NCI-H774 (cell line): ENCODE measurements around the gene LDHA.

ENCODE experiments used
- DNase-seq: peaks from one replicate; lab custom pipeline; 2025; lab: John Stamatoyannopoulos, UW

Gene LDHA

GRCh38 chr11:18394275-18394927 lies at the start of gene LDHA:
LDHA (plus strand) TSS chr11:18394563; CDS start chr11:18396843, 2,280 bp downstream.
- peak; percentile 94 for DNase-seq

DNA sequence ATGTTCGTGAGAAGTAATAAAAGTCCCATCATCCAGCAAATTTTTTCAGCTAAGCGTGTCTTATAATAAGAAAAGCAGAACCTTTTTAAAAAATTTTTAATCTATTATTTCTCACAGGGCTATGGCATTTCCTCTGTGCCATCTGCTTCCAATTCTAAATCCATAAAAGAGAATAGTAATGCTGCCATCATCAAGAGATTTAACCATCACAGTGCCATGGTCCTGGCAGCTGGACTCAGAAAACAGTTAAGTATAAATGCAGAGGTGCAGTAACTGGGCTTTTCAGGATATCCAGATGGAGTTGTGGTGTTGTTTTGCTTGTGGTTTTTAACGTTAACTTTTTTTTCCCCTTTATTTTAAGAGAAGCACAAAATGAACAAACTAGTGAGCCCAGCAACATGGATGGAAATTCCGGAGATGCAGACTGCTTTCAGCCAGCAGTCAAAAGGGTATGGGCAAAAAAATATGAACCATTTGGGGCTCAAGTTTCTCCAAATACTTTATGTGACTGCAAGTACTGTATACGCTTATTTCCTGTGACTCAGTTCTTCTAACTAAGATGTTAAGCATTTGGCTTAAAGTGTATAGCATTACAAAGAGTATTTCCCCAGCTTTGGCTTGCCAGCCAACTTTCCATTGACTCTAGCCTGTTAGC lies 46.8 kb upstream of the LDHA start:
- DNase-seq = no peak

DNA sequence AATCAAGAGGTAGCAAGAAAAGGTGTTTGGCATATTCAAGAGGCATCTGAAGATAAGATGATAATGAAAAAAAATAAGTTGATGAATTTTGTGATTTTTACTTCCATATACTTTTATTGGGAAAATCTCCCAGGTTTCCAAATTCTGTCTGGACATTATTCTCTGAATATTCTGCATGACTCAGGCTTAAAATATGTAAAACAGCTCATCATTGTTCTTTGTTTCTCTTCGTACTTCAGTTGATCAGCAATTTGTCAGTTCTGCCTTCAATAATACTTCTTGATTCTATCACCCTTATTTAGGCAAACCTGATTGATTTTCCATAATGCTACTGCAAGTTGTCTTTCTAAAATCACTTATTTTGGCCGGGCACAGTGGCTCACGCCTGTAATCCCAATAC lies 41.8 kb upstream of the LDHA start:
- DNase-seq = no peak

DNA sequence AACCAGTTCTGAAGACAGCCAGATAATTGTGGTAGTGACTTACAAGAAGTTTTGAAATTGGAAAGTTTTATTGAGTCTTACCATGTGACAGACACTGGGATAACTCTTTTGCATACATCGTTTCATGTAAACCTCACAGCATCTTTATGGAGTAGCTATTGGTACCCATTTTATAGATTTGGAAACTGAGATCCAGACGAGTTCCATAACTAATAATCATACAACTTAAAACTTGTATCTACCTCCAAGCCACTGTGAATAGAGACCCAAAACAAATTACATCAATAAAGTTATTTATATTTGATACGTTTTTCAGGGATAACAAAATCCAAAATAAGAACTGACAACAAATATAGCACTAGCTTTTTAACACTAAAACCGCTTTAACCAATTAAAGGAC lies 35.7 kb upstream of the LDHA start:
- DNase-seq = no peak

DNA sequence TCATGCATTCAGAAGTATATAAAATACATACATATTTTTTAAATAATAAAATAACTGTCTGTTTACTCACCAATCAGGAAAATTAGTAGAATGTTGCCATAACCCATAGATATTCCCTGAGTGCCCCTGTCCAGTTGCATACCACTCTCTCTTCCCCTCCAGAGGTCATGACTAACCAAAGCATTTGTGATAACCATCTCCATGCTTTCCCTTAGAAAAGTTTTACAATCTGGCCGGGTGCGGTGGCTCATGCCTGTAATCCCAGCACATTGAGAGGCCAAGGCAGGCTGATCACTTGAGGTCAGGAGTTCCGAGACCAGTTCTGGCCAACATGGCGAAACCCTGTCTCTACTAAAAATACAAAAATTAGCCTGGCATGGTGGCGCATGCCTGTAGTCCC lies 33.2 kb upstream of the LDHA start:
- no peak for DNase-seq

DNA sequence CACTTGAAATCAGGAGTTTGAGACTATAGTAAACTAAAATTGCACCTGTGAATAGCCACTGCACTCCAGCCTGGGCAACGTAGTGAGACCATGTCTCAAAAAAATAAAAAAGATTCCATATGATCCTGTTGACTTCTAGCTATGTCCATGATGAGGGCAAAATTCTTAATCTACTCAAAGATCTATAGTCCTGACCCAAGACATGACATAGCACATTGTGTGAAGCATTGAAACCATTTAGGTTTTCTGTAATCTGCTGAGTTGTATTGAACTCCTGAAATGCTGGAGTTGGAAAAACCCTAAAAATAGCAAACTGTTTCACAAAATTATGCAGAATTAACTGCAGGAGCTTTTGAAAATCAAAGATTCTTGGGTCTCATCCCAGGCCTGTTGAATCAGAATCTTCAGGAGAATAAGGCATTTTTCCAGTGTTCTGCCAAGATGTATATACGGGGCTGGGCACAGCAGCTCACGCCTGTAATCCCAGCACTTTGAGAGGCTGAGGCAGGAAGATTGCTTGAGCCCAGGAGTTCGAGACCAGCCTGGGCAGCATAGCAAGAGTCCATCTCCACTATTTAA lies 29.8 kb upstream of the LDHA start:
- no peak for DNase-seq

DNA sequence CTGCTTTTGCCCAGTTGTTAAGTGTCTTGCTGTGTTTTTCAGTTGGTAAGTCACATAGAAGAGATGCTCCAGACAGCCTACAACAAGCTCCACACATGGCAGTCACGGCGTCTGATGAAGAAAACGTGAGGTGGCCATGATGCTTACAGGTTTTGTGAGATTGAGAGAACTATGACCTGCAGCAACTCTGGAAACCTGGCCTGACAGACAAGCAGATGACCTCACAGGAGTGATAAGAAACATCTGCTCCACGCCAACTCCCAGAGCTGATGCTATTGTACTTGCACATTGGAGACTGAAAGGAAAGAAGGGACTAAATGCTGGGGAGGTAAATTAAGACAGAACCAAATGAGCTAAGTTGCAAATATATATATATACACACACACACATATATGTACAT lies 28.6 kb upstream of the LDHA start:
- no peak for DNase-seq

- DNase-seq = no peak
These were observed 28.1 kb upstream of the LDHA start for GRCh38 chr11:18366286-18366685.

GRCh38 chr11:18367431-18367830 lies 26.9 kb upstream of the LDHA start:
- DNase-seq = no peak

DNA sequence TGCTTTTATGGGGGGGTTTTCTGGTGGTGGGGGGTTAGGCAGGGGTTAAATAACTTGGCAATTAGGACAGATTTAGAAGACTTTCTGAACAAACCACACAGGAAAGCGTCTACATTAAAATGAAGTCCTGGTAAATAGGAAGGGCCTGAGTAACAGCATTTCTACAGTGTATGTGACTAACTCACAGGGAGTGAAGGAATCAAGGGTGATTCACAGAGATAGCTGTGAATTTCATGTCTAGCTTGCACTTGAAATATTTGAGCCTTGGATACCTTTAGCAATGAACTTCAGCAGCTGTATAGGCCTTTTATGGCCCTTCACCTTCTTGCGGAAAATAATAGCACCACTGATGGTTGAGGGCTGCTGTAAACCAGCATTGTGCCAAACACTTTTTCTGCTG lies 26.1 kb upstream of the LDHA start:
- DNase-seq = no peak

DNA sequence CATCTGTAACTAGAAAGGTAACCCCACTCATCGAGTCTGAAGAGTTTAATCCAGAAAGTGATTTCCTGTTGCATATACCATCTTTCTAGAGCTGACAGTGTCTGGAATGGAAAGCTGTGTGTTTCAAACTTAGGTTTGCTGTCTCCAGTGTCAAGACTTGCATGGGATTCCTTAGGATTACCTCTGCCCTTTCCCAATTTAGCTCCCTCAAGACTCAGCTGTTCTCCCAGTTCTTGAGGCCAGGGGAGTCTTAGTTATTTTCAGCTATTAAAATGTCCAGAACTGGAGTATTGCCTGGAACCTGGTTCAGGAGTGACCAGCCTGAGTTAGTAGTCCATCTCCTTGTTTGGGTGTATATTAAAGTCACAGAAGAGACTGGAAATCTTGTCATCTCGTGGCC lies 25.0 kb upstream of the LDHA start:
- no peak for DNase-seq

DNA sequence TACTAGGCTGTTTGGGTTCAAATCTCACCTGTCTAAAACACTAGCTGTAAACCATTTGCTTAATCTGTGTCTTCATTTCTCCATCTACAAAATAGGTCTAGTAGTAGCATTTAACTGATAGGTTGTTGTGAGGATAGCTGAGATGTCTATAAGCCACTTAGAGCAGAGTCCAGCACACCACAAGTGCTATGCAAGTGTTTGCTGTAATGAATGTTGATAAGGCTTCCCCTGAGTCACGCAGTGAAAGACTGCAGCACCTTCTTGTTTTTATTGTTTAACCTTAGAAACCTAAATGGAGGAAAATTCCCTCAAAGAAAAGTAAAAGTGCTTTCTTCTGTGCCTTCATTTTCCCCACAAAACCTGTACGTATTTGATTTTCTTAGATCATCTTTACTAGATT lies 23.1 kb upstream of the LDHA start:
- DNase-seq = no peak

DNA sequence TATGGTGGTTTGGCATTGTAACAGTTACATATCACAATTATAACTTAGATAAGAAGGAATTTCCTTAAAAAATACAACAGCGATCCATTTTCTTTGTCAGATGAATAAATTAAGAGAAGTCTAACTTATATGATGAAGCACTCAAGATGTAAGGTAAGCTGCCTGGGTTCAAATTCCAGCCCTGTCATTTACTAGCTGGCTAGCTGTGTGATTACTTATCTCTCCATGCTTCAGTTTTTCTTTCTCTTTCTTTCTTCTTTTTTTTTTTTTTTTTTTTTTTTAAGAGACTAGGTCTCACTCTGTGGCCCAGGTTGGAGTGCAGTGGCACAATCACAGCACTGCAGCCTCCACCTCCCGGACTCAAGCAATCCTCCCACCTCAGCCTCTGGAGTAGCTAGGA lies 22.2 kb upstream of the LDHA start:
- no peak for DNase-seq

DNA sequence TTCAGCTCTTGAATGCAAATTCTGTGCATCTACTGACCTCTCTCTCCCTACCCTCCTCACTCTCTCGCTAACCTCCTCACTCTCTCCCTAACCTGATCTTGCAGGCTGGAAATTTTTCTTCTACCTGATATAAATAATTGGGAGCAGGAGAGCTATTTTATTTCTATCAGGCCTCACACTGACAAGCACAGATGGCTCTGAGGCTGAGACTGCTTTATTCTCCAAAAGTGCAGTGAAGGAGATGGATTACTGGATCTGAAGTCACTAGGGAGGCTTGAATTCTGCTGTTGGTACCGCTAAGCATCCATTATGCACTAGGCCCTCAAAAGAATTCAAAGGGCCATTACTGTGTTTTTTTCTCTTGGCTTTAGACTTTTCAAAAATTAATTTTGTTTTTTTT lies 19.4 kb upstream of the LDHA start:
- no peak for DNase-seq

DNA sequence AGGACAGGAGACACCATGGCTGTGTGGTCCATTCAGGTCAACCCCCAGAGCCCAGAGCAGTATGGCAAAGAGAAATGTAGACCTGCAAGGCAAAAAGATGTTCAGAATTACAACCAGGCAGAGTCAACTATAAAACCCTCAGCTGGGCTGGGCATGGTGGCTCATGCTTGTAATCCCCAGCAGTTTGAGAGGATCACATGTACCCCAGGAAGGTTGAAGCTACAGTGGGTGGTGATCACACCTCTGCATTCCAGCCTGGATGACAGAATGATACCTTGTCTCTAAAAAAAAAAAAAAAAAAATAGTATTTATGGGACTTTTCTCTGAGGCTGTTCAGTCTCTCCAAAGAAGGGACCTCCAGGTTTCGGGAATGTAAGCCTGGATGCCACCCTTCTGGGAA lies 18.4 kb upstream of the LDHA start:
- DNase-seq = no peak

- DNase-seq = no peak
These were observed 15.2 kb upstream of the LDHA start for GRCh38 chr11:18379201-18379600.

DNA sequence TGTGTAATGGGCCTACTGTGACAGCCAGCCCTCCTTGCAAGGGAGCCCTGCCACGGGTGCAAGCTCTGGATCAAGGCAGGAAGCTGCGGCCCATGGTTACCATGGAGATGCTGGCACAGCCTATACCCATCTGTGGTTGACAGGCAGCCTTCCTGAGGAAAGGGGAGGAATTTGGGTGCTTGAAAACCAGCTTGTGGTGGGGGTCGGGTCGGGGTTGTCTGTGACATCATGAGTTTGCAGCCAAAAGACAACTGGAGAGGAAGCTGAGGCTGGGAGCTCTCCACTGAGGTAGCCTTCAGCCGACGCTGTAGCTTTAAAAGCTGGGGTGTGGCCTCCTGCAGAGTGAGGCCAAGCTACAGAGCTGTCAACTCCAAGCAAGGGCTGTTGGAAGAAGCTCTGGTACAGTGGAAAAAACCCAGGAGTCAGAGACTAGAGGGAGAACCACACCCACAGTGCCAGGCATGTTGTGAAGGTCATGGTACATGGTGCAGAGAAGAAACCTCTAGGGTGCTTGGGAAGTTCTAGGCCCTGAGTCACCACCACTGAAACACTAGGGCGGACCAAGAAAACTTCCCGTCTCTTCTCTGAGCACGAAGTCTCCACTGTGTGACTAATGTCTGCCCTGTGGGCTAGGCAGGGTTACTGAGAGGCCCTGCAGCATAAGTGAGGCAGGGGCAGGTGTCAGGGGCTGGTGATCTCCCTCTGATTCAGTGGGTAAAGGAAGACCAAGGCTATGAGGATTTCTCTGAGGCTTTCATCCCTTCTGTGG lies 10.8 kb upstream of the LDHA start:
- DNase-seq = peak; percentile 4

DNA sequence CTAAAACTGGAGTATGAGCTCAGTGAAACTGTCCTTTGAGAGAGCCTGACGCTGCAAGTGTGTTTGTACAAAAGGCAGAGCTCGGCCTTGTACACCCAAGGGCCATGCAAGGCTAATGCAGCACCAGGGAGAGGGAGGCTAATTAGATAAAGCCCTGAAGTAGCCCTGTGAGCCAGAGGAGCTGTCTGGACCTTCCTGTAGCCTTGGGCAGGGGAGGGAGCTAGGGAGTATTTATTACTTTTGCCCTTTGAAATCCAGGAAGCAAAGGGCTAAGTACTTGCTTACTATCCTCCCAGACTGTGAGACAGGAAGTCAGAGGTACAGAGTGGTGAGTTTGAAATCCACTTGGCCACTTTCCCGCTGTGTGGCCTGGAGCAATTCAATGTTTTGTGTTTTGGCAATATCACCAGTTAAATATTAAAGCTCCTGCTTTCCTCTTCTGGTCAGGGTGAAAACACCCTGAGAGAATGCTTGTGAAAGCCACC lies 10.2 kb upstream of the LDHA start:
- no peak for DNase-seq

DNA sequence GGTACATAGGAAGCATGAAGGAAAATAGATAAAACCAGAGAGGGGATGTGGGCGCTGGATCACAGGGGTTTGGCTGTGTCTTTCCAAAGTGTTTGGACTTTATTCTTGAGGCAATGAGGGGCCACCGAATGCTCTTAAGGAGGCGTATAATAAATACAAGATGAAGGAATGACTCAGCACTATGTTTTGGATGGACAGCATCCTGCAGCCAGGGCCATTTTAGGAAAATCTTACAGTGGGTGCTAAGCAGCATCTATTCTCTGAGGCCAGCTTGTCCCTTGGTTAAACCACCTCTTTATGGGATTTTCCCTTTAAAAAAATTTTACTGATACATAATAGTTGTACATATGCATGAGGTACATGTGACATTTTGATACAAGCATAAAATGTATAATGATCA lies 4.3 kb upstream of the LDHA start:
- DNase-seq = no peak

DNA sequence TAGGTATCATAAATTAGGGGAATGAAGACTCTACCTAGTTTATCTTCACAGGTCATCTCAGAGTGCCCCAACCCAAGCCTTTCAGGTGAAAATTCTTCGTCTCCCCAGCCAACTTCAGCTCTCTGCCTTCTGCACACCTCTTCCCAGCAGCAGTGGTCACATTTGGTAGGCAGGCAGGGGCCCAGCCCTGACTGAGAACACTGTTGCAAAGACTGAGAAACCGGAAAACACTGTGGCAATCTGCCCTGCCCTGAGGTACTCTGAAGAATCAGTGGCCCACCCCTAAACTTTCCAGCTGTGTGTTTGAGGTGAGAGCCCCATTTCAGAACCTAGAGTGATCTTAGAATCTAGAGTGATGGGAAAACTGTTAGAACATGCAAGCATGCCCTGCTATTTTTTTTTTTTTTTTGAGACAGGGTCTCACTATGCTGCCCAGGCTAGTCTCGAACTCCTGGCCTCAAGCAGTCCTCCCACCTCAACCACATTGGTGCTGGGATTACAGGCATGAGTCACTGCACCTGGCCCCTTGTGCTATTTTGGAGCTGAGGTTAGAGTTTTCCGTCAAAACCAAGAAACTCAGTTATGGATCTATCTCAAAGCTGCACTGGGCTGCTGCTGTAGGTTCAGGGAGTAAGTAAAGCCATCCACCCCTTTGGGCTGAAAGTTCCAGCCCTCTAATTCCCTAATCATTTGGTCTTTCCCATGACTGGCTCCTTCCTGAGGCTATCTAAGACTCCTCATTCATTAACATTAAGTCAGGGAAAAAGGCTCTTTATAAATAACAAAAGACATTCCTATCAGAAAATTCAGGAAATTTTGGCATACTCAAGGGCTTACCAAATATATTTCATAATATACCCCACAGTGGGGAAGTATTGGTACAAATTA lies 1.7 kb upstream of the LDHA start:
- no peak for DNase-seq

- DNase-seq = no peak
These were observed 635 bp upstream of the LDHA start for GRCh38 chr11:18393581-18394274.
